ENCODE data around the gene OXCT1. TPM values are rescaled to one million over a fixed set of nuclear protein-coding genes. Genes with fewer than 3 reads are reported as not detected.
"Not testable (repeated sequence)": the region's sequence is repeated elsewhere in the genome, so short reads cannot be mapped to it uniquely, and the experiment has no call there.

OXCT1 gene
- total and polyA plus RNA-seq, 9 of the 15 experiments (the other 6 are each of a cell fraction or from before 2014, with no cell fraction given): 24.7 to 61.2 (median 41.9) TPM

- POLR2A ChIA-PET: no interaction called here
These were observed 135.0 kb downstream of the OXCT1 start for GRCh38 chr5:41735213-41735612.

DNA sequence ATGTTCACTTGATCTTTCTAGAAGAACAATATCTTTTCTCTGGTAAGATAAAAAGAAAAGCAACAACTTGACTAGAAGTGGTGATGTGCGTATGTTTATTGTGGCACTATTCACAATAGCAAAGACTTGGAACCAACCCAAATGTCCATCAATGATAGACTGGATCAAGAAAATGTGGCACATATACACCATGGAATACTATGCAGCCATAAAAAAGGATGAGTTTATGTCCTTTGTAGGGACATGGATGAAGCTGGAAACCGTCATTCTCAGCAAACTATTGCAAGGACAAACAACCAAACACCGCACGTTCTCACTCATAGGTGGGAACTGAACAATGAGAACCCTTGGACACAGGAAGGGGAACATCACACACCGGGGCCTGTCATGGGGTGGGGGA is 140.8 kb downstream of the OXCT1 start:
- H3K9me1 ChIP-seq (ENCODE audit: control insufficient read depth, insufficient read depth, low read length); intact Hi-C loops (cut with micrococcal nuclease); CTCF ChIA-PET (ENCODE audit: low intra/inter-chr PET ratio); BruUV-seq (replicated peaks); H3K36me3 ChIP-seq (ENCODE audit: control insufficient read depth, insufficient read depth, low read length); DNase-seq (ENCODE audit: extremely low read depth in 1 of 4, low spot score in 3 of 4); in situ Hi-C loops (cut with MboI); H3K4me1 ChIP-seq (replicated peaks in 1 of 2; ENCODE audit: control insufficient read depth in 2 of 2, insufficient read depth in 2 of 2, low read length in 2 of 2); H3K27ac ChIP-seq (ENCODE audit: extremely low read depth, low read depth, low read length); H3K79me2 ChIP-seq (ENCODE audit: control insufficient read depth, insufficient read depth, low read length); H3K9me3 ChIP-seq (replicated peaks; ENCODE audit: control insufficient read depth, insufficient read depth, low read depth, low read length); FAIRE-seq; H3K4me3 ChIP-seq; H3K4me2 ChIP-seq (ENCODE audit: insufficient read depth, low read length); H3K9ac ChIP-seq (ENCODE audit: insufficient read depth in 1 of 2, low read depth in 2 of 2, low read length in 2 of 2); H3K27me3 ChIP-seq (ENCODE audit: control insufficient read depth in 2 of 2, insufficient read depth in 2 of 2, low read length in 2 of 2); ATAC-seq; H4K20me1 ChIP-seq (replicated peaks; ENCODE audit: control insufficient read depth, insufficient read depth, low read length); H2AFZ ChIP-seq (ENCODE audit: low read depth, low read length): not testable (repeated sequence)
- WGBS (ENCODE audit: insufficient coverage, low coverage, missing lambda C conversion rate): 44% methylated on average over 5 of the region's 5 CpGs
- POLR2A ChIA-PET: interaction anchor here (0.6 kb wide), 1 partner anchor 90 kb away, joined by 3 read pairs; no protein-coding TSS in a partner anchor

More at GRCh38 chr5:41735213-41735612, 135.0 kb downstream of the OXCT1 start:
- no peaks in the 10 kb centered on the region for H3K27me3 ChIP-seq (ENCODE audit: control insufficient read depth in 2 of 2, insufficient read depth in 2 of 2, low read length in 2 of 2)
- no peak overlapping the region for H3K4me2 ChIP-seq (ENCODE audit: insufficient read depth, low read length)
- DNase-seq (ENCODE audit: extremely low read depth in 1 of 4, low spot score in 3 of 4) (no peak), FAIRE-seq (no peak), ATAC-seq (no peak)
- TF ChIP-seq CBX8 (IDR thresholded peaks at IDR 0.05; ENCODE audit: borderline replicate concordance, extremely low read depth, low read depth, low read length, poor library complexity, severe bottlenecking): no peak
- TF ChIP-seq ZBTB26 (CRISPR knock-in tag; IDR thresholded peaks at IDR 0.05): no peak
- TF ChIP-seq, protein P1, sequence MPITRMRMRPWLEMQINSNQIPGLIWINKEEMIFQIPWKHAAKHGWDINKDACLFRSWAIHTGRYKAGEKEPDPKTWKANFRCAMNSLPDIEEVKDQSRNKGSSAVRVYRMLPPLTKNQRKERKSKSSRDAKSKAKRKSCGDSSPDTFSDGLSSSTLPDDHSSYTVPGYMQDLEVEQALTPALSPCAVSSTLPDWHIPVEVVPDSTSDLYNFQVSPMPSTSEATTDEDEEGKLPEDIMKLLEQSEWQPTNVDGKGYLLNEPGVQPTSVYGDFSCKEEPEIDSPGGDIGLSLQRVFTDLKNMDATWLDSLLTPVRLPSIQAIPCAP (CRISPR knock-in tag; IDR thresholded peaks at IDR 0.05; ENCODE audit: borderline replicate concordance): no peak
- TF ChIP-seq, protein P2, sequence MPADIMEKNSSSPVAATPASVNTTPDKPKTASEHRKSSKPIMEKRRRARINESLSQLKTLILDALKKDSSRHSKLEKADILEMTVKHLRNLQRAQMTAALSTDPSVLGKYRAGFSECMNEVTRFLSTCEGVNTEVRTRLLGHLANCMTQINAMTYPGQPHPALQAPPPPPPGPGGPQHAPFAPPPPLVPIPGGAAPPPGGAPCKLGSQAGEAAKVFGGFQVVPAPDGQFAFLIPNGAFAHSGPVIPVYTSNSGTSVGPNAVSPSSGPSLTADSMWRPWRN (IDR thresholded peaks at IDR 0.05; ENCODE audit: low read depth): no peak
- TF ChIP-seq NFE2 (IDR thresholded peaks at IDR 0.05; ENCODE audit: low read depth): no peak
- no peak for TF ChIP-seq MCM2 (IDR thresholded peaks at IDR 0.05; ENCODE audit: low read depth)
- TF ChIP-seq ZNF75A (CRISPR knock-in tag; IDR thresholded peaks at IDR 0.05): no peak
- TF ChIP-seq RBM14 (IDR thresholded peaks at IDR 0.05; ENCODE audit: borderline replicate concordance, insufficient read depth, low read depth, low read length): no peak
- no peak for TF ChIP-seq ZNF212 (CRISPR knock-in tag; IDR thresholded peaks at IDR 0.05)
- intact Hi-C loops (cut with micrococcal nuclease) (no loop called here), in situ Hi-C loops (cut with MboI) (no loop called here)
- no peaks in the 10 kb centered on the region; a peak in 2 of 5 replicates for H3K4me1 ChIP-seq (replicated peaks in 1 of 2; ENCODE audit: control insufficient read depth in 2 of 2, insufficient read depth in 2 of 2, low read length in 2 of 2)
- no peak overlapping the region for H3K9ac ChIP-seq (ENCODE audit: insufficient read depth in 1 of 2, low read depth in 2 of 2, low read length in 2 of 2)
- H3K36me3 ChIP-seq (ENCODE audit: control insufficient read depth, insufficient read depth, low read length): peaks cover 24% of the 10 kb centered on the region
- H3K9me3 ChIP-seq (replicated peaks; ENCODE audit: control insufficient read depth, insufficient read depth, low read depth, low read length): no peaks in the 10 kb centered on the region
- no peaks in the 10 kb centered on the region for H3K79me2 ChIP-seq (ENCODE audit: control insufficient read depth, insufficient read depth, low read length)
- no peak overlapping the region for H2AFZ ChIP-seq (ENCODE audit: low read depth, low read length)
- no peaks in the 10 kb centered on the region for H4K20me1 ChIP-seq (replicated peaks; ENCODE audit: control insufficient read depth, insufficient read depth, low read length)
- CTCF ChIA-PET (ENCODE audit: low intra/inter-chr PET ratio): no interaction called here
- no peaks in the 10 kb centered on the region for H3K9me1 ChIP-seq (ENCODE audit: control insufficient read depth, insufficient read depth, low read length)
- no peak overlapping the region for H3K27ac ChIP-seq (ENCODE audit: extremely low read depth, low read depth, low read length)
- BruUV-seq (replicated peaks): no TSS peak
- H3K4me3 ChIP-seq: no peak overlapping the region

All from K562 (cell line).